ENCODE measurements around the gene CYP4F3.
A peak's percentile ranks its signal among the peaks of the same experiment; 100 is the strongest.
"Not testable (repeated sequence)": the region's sequence is repeated elsewhere in the genome, so short reads cannot be mapped to it uniquely, and the experiment has no call there.

Gene CYP4F3

DNA sequence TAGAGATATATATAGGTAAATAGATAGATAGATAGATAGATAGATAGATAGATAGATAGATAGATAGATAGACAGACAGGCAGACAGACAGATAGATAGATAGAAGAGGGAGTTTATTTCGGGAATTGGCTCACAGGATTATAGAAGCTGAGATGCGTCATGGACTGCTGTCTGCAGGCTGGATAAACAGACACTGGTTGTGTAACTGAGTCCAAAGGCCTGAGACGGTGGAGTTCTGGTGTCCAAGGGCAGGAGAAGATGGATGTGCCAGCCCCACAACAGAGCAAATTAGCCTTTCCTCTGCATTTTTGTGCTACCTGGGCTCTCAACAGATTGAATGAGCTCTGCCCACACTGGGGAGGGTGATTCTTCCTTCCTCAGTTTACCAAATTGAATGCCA lies 2.7 kb downstream of the CYP4F3 start:
- Mint-ChIP-seq H3K4me3 (no peak overlapping the region), H3K4me1 (peaks cover 6% of the 10 kb centered on the region), H3K9me3 (no peaks in the 10 kb centered on the region), H3K27ac (no peak overlapping the region), H3K36me3 (no peaks in the 10 kb centered on the region)
- DNase-seq (ENCODE audit: low spot score in 2 of 2) = peak in 1 of 2 donors; percentile 20
- no peak for ATAC-seq

DNA sequence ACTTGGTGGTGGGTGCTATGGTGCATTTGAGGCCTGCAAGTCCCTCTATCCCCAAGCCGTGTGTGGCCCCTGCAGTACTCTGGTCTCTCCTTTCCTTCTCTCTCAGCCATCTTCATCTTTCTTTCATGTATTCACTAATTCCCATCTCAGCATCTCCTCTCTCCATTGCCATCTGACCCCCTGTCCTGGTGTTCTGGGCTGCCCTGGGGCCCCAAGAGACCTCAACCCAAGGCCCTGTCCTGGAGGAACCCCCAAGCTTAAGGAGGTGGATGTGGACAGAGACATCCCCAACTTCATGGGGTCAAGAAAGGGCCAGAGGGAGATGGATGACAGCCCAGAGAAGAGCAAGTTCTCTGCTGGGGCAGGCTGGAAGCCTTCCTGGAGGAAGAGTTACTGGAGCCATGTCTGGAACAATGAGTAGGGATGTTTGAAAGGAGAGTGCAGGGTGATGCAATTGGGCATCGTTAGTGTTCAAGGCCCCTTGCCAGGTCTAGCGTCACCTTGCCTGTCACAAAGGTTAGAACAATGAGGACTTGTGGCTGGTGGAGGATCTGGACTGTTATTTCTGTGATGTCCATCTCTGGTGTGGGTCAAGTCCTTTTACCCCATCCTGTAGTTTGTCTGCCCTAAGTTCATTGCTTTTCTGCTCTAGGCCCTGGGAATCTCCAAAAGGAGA lies 3.5 kb downstream of the CYP4F3 start:
- Mint-ChIP-seq H3K36me3 (no peaks in the 10 kb centered on the region), H3K9me3 (no peaks in the 10 kb centered on the region), H3K27ac (no peak overlapping the region), H3K4me3 (no peak overlapping the region), H3K4me1 (peaks cover 6% of the 10 kb centered on the region)
- DNase-seq (ENCODE audit: low spot score in 2 of 2) (peak in 1 of 2 donors; percentile 13), ATAC-seq (no peak)

DNA sequence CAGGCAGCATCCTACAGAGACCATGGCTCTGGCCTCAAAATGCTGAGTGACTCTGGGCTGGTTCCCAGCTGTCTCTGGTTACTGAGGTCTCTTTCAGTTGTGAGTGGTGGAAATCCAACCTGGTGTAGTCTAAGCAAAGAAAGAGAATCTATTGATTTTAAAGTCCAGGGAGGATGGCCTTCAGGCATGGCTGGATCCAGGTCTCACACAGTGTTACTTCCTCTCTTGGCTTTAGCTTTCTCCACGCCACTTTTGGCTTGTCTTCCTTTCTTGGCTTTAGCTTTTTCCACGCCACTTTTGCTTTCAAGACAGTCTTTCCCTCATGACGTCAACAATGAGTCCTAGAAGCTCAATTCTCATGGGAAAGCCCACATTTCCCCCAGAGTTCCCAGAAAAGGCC lies 4.1 kb downstream of the CYP4F3 start:
- DNase-seq (ENCODE audit: low spot score in 2 of 2) = peak in 1 of 2 donors; percentile 12
- Mint-ChIP-seq H3K36me3 (no peaks in the 10 kb centered on the region), H3K27ac (no peak overlapping the region), H3K4me3 (no peak overlapping the region), H3K9me3 (no peaks in the 10 kb centered on the region), H3K4me1 (peaks cover 6% of the 10 kb centered on the region)
- no peak for ATAC-seq

DNA sequence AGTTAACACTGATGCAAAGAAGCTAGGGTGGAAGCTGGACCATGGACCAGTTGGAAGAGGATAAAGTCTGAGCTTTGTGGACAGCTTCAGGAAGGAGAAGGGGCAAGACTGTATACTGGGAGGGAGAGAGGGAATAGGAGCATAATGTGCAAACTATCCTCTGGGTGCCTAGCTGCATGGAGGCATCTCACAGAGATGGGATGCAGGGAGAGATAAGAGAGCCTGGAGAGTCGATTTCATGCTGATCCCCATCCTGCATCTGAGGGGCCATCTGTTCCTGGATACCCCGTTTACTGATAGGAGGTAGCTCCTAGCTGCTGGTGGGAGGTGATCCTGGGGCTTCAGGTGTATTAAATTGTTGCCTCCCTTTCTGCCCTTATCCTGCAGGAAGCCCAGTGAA lies 8.8 kb downstream of the CYP4F3 start:
- ATAC-seq = no peak
- Mint-ChIP-seq H3K4me3 (no peak overlapping the region), H3K4me1 (no peaks in the 10 kb centered on the region), H3K36me3 (no peaks in the 10 kb centered on the region), H3K27ac (no peak overlapping the region), H3K9me3 (no peaks in the 10 kb centered on the region)
- DNase-seq (ENCODE audit: low spot score in 2 of 2) = peak in 1 of 2 donors; percentile 33

DNA sequence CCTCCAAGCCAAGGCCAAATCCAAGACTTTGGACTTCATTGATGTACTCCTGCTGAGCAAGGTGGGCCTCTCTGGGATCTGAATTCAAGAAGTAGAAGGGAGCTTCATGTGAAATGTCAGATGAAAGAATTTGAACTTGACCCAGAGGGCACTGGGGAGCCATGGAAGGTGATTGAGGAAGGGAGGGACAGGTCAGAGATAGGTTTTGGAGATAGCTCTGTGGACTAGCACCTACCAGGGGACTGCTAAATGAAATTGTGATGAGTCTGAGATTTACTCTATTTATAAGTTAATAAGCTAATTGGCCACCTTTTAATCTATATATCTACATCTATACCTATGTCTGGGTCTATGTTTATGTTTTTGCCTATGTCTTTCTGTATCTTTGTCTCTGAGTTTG lies 9.4 kb downstream of the CYP4F3 start:
- ATAC-seq, H3K36me3 Mint-ChIP-seq, H3K27ac Mint-ChIP-seq, H3K4me3 Mint-ChIP-seq, H3K9me3 Mint-ChIP-seq, H3K4me1 Mint-ChIP-seq: not testable (repeated sequence)
- DNase-seq (ENCODE audit: low spot score in 2 of 2) = peak in 1 of 2 donors; percentile 13

DNA sequence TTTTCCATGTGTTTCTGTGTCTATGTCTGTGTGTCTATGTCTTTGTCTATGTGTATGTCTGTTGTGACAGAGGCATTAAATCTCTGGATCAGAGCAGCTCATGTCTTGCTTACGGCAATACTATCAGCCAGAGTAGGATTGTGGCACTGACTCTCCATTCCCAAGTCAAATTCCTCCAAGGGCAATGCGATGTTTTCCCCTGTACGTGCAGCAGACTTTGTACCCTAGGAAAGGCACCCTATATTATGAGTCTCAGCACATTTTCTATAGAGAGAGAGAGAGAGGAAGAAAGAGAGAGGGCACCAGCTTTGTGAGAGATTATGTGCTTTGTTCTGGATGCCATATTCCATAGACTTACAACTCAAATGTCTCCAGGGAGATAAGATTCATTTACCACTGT lies 11.1 kb downstream of the CYP4F3 start:
- no peaks in the 10 kb centered on the region for H3K36me3 Mint-ChIP-seq

DNA sequence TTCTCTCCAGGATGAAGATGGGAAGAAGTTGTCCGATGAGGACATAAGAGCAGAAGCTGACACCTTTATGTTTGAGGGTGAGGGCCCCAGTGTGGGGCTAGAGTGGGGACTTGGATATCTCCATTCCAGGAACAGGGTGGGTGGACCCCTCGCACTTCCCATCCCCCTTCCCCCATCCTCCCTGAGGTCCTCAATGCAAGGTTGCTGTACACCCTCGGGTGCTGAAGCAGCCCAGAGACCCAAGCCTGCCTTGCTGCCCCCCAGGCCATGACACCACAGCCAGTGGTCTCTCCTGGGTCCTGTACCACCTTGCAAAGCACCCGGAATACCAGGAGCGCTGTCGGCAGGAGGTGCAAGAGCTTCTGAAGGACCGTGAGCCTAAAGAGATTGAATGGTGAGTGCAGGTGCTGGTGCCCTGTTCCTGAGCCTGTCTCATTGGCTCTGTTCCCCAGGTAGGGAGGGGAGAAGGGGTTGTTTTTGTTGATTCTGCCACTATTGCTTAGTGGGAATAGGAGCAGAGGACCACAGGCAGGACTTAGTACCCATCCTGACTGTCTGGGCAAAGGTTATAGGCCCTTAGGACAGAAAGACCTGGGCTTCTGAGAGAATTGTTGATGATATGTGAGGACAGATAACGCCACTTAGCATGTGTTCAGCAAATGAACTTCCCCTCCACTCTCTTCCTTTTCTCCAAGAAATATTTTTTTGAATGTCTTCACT lies 12.0 kb downstream of the CYP4F3 start:
- Mint-ChIP-seq H3K4me3 (no peak overlapping the region), H3K9me3 (no peaks in the 10 kb centered on the region), H3K4me1 (no peaks in the 10 kb centered on the region), H3K27ac (no peak overlapping the region), H3K36me3 (no peaks in the 10 kb centered on the region)
- peak in 1 of 2 donors; percentile 36 for DNase-seq (ENCODE audit: low spot score in 2 of 2)
- ATAC-seq = no peak

More for the DNA sequence above, 11.1 kb downstream of the CYP4F3 start:
- no peaks in the 10 kb centered on the region for H3K4me1 Mint-ChIP-seq
- DNase-seq (ENCODE audit: low spot score in 2 of 2) (no peak), ATAC-seq (no peak)
- no peak overlapping the region for H3K27ac Mint-ChIP-seq
- H3K4me3 Mint-ChIP-seq = no peak overlapping the region
- H3K9me3 Mint-ChIP-seq = no peaks in the 10 kb centered on the region

DNA sequence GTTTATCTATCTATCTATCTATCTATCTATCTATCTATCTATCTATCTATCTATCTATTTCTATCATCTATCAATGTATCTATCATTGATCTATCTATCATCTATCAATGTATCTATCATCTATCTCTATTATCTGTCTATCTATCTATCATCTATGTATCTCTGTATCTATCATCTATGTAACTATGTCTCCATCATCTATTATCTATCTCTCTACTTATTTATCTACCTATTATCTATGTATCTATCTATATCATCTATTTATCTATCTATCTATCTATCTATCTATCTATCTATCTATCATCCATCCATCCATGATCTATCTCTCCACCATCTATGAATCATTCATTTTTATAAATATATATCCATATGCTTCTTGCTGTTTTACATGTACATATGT lies 15.8 kb downstream of the CYP4F3 start:
- Mint-ChIP-seq H3K27ac (no peak overlapping the region), H3K4me3 (no peak overlapping the region), H3K9me3 (no peaks in the 10 kb centered on the region), H3K4me1 (no peaks in the 10 kb centered on the region), H3K36me3 (no peaks in the 10 kb centered on the region)
- ATAC-seq = no peak
- DNase-seq (ENCODE audit: low spot score in 2 of 2) = no peak

DNA sequence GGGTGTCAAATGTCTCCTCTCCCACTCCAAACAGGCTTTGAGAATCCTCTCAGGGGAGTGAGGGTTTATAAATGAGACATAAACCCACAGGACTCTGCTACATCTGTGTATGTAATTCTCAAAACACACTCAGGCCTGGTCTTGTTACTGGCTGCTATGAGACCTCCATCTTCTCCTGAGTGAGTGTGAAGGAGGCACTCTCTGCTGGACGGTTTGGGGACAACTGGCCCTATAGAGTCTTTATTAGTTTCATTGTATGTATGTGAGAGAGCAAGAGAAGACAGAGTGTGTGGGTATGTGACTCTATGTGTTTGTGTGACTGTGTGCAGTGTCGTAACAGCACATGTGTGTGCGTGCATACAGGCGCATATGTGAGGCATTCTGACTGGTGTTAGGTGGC lies 22.6 kb downstream of the CYP4F3 start:
- DNase-seq (ENCODE audit: low spot score in 2 of 2) (peak in 1 of 2 donors; percentile 33), ATAC-seq (no peak)
- H3K27ac Mint-ChIP-seq = no peak overlapping the region
- no peaks in the 10 kb centered on the region for H3K36me3 Mint-ChIP-seq
- no peaks in the 10 kb centered on the region for H3K9me3 Mint-ChIP-seq
- H3K4me3 Mint-ChIP-seq = no peak overlapping the region
- H3K4me1 Mint-ChIP-seq = no peaks in the 10 kb centered on the region

DNA sequence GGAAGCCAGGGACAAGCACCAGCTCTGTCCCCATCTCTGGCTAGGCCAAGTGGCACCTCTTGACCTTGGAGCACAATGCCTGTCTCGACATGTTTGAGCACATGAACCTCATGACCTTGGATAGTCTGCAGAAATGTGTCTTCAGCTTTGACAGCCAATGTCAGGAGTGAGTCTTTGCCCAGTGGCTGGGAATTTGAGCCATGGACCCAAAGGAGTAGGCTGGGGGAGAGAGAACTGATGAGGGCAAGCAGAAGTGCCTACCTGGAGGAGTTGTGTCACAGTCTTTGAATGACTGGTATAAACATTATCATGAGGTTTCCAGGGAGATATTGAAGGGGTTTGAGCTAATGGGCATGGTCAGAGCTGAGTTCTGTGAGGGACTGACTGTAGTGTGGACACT lies 25.5 kb downstream of the CYP4F3 start:
- ATAC-seq (no peak), DNase-seq (ENCODE audit: low spot score in 2 of 2) (peak in 1 of 2 donors; percentile 25)
- Mint-ChIP-seq H3K4me1 (no peaks in the 10 kb centered on the region), H3K4me3 (no peak overlapping the region), H3K9me3 (no peaks in the 10 kb centered on the region), H3K27ac (no peak overlapping the region), H3K36me3 (no peaks in the 10 kb centered on the region)

DNA sequence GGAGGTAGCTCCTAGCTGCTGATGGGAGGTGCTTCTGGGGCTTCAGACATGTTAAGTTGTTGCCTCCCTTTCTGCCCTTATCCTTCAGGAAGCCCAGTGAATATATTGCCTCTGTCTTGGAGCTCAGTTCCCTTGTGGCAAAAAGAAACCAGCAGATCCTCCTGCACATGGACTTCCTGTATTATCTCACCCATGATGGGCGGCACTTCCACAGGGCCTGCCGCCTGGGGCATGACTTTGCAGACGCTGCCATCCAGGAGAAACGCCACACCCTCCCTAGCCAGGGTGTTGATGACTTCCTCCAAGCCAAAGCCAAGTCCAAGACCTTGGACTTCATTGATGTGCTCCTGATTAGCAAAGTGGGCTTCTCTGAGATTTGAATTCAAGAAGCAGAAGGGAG lies 26.2 kb downstream of the CYP4F3 start:
- no peaks in the 10 kb centered on the region for H3K4me1 Mint-ChIP-seq
- H3K27ac Mint-ChIP-seq = no peak overlapping the region
- ATAC-seq = no peak
- no peak for DNase-seq (ENCODE audit: low spot score in 2 of 2)
- no peaks in the 10 kb centered on the region for H3K9me3 Mint-ChIP-seq
- no peaks in the 10 kb centered on the region for H3K36me3 Mint-ChIP-seq
- H3K4me3 Mint-ChIP-seq = no peak overlapping the region

DNA sequence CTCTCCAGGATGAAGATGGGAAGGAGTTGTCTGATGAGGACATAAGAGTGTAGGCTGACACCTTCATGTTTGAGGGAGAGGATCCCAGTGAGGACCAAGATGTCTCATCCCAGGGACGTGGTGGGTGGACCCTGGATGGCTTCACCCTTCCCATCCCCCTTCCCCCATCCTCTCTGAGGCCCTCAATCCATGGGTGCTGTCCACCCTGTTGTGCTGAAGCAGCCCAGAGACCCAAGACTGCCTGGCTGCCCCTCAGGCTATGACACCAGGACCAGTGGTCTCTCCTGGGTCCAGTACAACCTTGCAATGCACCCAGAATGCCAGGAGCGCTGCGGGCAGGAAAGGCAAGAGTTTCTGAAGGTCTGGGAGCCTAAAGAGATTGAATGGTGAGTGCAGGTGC lies 28.7 kb downstream of the CYP4F3 start:
- Mint-ChIP-seq H3K4me1 (peaks cover 21% of the 10 kb centered on the region), H3K4me3 (no peak overlapping the region)

DNA sequence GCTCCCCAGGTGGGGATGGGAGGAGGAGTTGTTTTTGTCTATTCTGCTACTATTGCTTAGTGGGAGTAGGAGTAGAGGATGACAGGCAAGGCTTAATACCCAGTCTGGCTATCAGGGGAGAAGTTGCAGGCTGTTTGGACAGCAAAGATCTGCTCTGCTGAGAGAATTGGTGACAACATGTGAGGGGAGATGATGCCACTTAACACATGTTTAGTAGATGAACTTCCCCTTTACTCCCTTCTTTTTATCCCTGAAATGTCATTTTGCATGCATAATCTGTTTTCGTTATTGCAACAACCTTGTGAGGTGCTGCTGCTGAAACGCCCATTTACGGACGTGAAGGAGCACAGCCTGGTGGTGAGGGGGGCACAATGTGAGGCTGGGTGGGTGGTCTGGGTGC lies 29.2 kb downstream of the CYP4F3 start:
- Mint-ChIP-seq H3K36me3 (no peaks in the 10 kb centered on the region), H3K4me1 (peaks cover 26% of the 10 kb centered on the region), H3K27ac (no peak overlapping the region), H3K9me3 (peaks cover 4% of the 10 kb centered on the region), H3K4me3 (no peak overlapping the region)
- ATAC-seq (no peak), DNase-seq (ENCODE audit: low spot score in 2 of 2) (peak in 1 of 2 donors; percentile 18)

More for the DNA sequence above, 28.7 kb downstream of the CYP4F3 start:
- DNase-seq (ENCODE audit: low spot score in 2 of 2) (peak in 1 of 2 donors; percentile 13), ATAC-seq (no peak)
- peaks cover 2% of the 10 kb centered on the region for H3K9me3 Mint-ChIP-seq
- no peak overlapping the region for H3K27ac Mint-ChIP-seq
- H3K36me3 Mint-ChIP-seq = no peaks in the 10 kb centered on the region

DNA sequence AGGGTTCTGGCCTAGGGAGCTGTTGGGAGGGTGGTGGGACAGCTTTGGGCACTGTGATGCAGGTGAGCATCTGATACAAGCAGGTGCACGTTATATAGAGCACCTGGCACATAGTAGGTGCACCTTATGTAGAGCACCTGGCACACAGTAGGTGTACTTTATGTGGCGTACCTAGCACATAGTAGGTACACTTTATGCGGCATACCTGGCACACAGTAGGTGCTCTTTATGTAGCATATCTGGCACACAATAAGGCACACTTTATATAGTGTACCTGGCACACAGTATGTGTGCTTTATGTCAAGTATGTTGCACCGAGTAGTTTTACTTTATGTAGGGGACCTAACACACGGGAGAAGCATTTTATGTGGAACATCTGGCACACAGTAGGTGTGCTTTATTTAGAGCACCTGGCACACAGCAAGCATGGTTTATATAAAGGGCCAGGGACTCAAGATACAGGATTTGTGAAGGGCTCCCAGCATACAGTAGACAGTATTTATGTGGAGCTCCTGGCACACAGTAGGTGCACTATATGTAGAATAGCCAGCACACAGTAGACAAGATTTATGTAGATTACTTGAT lies 30.6 kb downstream of the CYP4F3 start:
- H3K9me3 Mint-ChIP-seq = peaks cover 4% of the 10 kb centered on the region
- H3K4me3 Mint-ChIP-seq = no peak overlapping the region
- no peak for DNase-seq (ENCODE audit: low spot score in 2 of 2)
- H3K36me3 Mint-ChIP-seq = peaks cover 5% of the 10 kb centered on the region
- no peak for ATAC-seq
- H3K4me1 Mint-ChIP-seq = peaks cover 29% of the 10 kb centered on the region
- H3K27ac Mint-ChIP-seq = no peak overlapping the region

DNA sequence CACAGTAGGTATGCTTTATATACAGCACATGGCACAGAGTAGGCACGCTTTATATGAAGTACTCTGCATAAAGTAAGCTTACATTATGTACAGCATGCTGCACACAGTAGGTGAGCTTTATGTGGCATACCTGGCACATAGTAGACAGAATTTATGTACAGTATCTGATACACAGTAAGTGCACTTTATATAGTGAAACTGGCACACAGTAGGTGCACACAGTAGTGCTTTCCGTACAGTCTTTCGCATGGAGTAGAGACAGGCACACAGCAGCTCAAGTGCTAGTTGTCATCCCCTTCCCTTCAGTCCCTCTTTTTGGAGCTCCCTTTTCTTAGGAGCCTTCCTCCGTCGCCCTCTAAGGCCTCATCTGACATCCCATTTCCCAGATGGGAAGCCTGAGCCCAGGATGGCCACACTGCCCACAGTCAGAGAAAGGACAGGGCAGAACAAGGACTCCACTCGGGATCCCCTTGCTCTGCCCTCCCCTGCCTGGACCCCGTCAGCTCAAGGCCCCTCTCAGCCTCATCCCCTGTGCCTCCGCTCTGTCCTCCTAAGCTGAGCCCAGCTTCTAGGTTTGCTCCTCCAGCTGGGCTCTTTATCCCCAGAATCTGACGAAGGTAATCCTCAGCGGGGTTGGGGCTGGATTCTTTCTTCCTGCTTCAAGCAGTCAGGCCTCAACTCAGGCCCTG lies 31.3 kb downstream of the CYP4F3 start:
- no peak overlapping the region for H3K4me3 Mint-ChIP-seq
- no peak overlapping the region for H3K27ac Mint-ChIP-seq
- peaks cover 8% of the 10 kb centered on the region for H3K9me3 Mint-ChIP-seq
- H3K36me3 Mint-ChIP-seq = peaks cover 12% of the 10 kb centered on the region
- peaks cover 34% of the 10 kb centered on the region for H3K4me1 Mint-ChIP-seq
- ATAC-seq (peak; percentile 11), DNase-seq (ENCODE audit: low spot score in 2 of 2) (no peak)
